GM23338 (cell line): ENCODE data around the gene NFKBIZ. TPM values are rescaled to one million over a fixed set of nuclear protein-coding genes. Genes with fewer than 3 reads are reported as not detected.

Experiments used
- CTCF ChIP-seq, 2 experiments: fragments of 200-600 bp in 1 of 2; sonication (generic) in 1 of 2; conservative IDR thresholded peaks; 2 replicates each; pipeline versions ENCODE4 v1.5.1 to v1.6.1; 2016 to 2017; ENCODE audit warnings: antibody characterized with exemption in 2 of 2, low read depth in 2 of 2, mild to moderate bottlenecking in 2 of 2, moderate library complexity in 1 of 2
- ETS1 ChIP-seq: IDR thresholded peaks from 2 replicates; pipeline ENCODE4 v1.6.1; 2016; ENCODE audit warnings: antibody characterized with exemption
- EZH2 ChIP-seq: fragments of 200-600 bp; sonication (generic); IDR thresholded peaks from one replicate; pipeline ENCODE4 v1.8.0; 2017; ENCODE audit warnings: antibody characterized with exemption, mild to moderate bottlenecking, low read depth; ENCODE audit not compliant: unreplicated experiment
- EZH2phosphoT487 ChIP-seq: fragments of 200-600 bp; sonication (generic); IDR thresholded peaks from one replicate; pipeline ENCODE4 v1.8.1; 2018; ENCODE audit warnings: antibody characterized with exemption; ENCODE audit not compliant: unreplicated experiment
- NANOG ChIP-seq: IDR thresholded peaks from 2 replicates; pipeline ENCODE4 v1.6.1; 2016; ENCODE audit warnings: antibody characterized with exemption, borderline replicate concordance
- POLR2AphosphoS5 ChIP-seq: IDR thresholded peaks from 2 replicates; pipeline ENCODE4 v1.6.1; 2016; ENCODE audit warnings: antibody characterized with exemption, low read depth
- ZNF114 ChIP-seq: fragments of 250-450 bp; sonication (Bioruptor Pico); IDR thresholded peaks from 2 replicates; pipeline ENCODE4 v1.5.0; 2020; ENCODE audit warnings: mild to moderate bottlenecking, moderate library complexity
- ZNF462 ChIP-seq: fragments of 250-450 bp; sonication (Bioruptor Pico); IDR thresholded peaks from 2 replicates; pipeline ENCODE4 v1.5.0; 2020; ENCODE audit warnings: mild to moderate bottlenecking, moderate library complexity
- polyA plus RNA-seq: library from polyadenylated mRNA; unstranded; fragments of >200 nt; fragmentation: Nextera tagmentation; extraction: Ambion mirVana; gene quantifications from 2 replicates; pipeline ENCODE4 v1.2.1, GENCODE V29; 2016
- total RNA-seq: library from RNA; depleted of rRNA; stranded (reverse); fragments of >200 nt; shearing (Covaris generic); gene quantifications from 2 replicates; pipeline ENCODE4 v1.2.3, GENCODE V29; 2014

NFKBIZ gene
- total and polyA plus RNA-seq, 2 experiments from 2014 or later: 14.1 to 18.2 TPM

- TF ChIP-seq ZNF462 (no peak), NANOG (no peak), ETS1 (no peak), POLR2AphosphoS5 (no peak), EZH2 (no peak), ZNF114 (no peak), EZH2phosphoT487 (no peak), CTCF (conservative IDR thresholded peaks at IDR 0.05; ENCODE audit: low read depth in 2 of 2) (no peak)
Observed at GRCh38 chr3:101876142-101876541, 26.8 kb downstream of the NFKBIZ start (continued).
